HL-60 (cell line): Measurements from ENCODE around the gene ABCA4.

ENCODE experiments used
- CTCF ChIP-seq: IDR thresholded peaks from one replicate; pipeline ENCODE4 v1.5.1; 2011; ENCODE audit warnings: low read length, control low read depth, inconsistent platforms; ENCODE audit not compliant: insufficient read depth
- POLR2AphosphoS5 ChIP-seq: IDR thresholded peaks from 2 replicates; pipeline ENCODE4 v1.6.1; 2012; ENCODE audit warnings: low read depth
- REST ChIP-seq: IDR thresholded peaks from 2 replicates; pipeline ENCODE4 v1.6.1; 2012; ENCODE audit warnings: low read depth; ENCODE audit not compliant: insufficient replicate concordance
- SPI1 ChIP-seq: IDR thresholded peaks from 2 replicates; pipeline ENCODE4 v1.6.1; 2012; ENCODE audit warnings: low read depth, mild to moderate bottlenecking, borderline replicate concordance

GRCh38 chr1:93976291-93976690 is 144.7 kb downstream of the ABCA4 start:
- TF ChIP-seq CTCF (no peak), POLR2AphosphoS5 (no peak), SPI1 (no peak), REST (no peak)
